ENCODE results near the gene LNX2.
A peak's percentile ranks its signal among the peaks of the same experiment; 100 is the strongest.

LNX2 gene

GRCh38 chr13:27504128-27504867 is 116.0 kb downstream of the LNX2 start:
- no peak for DNase-seq (ENCODE audit: low read depth)

GRCh38 chr13:27500806-27501534 is 119.4 kb downstream of the LNX2 start:
- peak; percentile 9 for DNase-seq (ENCODE audit: low read depth)

GRCh38 chr13:27497563-27498230 is 122.6 kb downstream of the LNX2 start:
- no peak for DNase-seq (ENCODE audit: low read depth)

GRCh38 chr13:27496536-27497273 is 123.6 kb downstream of the LNX2 start:
- no peak for DNase-seq (ENCODE audit: low read depth)

GRCh38 chr13:27496006-27496405 is 124.3 kb downstream of the LNX2 start:
- no peak for DNase-seq (ENCODE audit: low read depth)
